Peyer's patch (tissue), 4 donors: Measurements from ENCODE around the gene HSD17B7.
"Not testable (repeated sequence)": the region's sequence is repeated elsewhere in the genome, so short reads cannot be mapped to it uniquely, and the experiment has no call there.

ENCODE experiments used
- CTCF ChIP-seq, 6 experiments: fragments of 450-650 bp in 4 of 6; fragments of 200-600 bp in 2 of 6; sonication (generic) in 1 of 6; IDR thresholded peaks; one replicate each; pipeline ENCODE4 v1.5.1; 2017 to 2019; ENCODE audit warnings: antibody characterized with exemption in 6 of 6, mild to moderate bottlenecking in 3 of 6, moderate library complexity in 1 of 6
- POLR2A ChIP-seq, 2 donors: fragments of 450-650 bp; IDR thresholded peaks; one replicate each; pipeline ENCODE4 v1.5.1; 2017; ENCODE audit warnings: antibody characterized with exemption in 2 of 2, mild to moderate bottlenecking in 2 of 2, moderate library complexity in 2 of 2

DNA sequence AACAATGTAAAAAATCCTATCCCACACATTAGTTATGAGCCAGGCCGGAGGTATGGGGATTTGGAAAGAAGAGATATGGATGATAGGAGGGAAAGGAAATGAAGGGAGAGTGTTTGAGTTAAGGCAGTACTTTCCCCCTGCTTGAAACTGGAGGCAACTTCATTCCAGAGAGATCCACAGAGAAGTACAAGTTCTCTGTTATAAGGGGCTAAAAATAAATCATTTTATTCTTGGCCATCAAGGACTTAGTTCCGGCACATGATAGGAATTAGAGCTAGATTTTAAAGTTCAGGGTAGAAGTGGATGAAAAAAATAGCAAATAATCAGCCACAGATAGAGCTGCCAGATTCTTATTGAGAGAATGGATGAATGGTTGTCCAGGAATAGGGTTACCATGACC is 27.6 kb downstream of the HSD17B7 start:
- TF ChIP-seq CTCF, POLR2A (IDR thresholded peaks at IDR 0.05): not testable (repeated sequence)
